Renal cortex interstitium (tissue), 11 donors: ENCODE data around the gene SRSF10. TPM values are rescaled to one million over a fixed set of nuclear protein-coding genes. Genes with fewer than 3 reads are reported as not detected.

ENCODE experiments used
- DNase-seq, 11 donors: peaks; one replicate each; pipeline ENCODE4 v3.0.0-alpha.2; 2013; ENCODE audit warnings: low read depth in 9 of 11, low spot score in 4 of 11; ENCODE audit errors: extremely low read depth in 1 of 11
- polyA plus RNA-seq, 3 donors: library from polyadenylated mRNA; unstranded; fragments of 120-200 nt; gene quantifications; one replicate each; pipeline ENCODE4 v1.2.1, GENCODE V29; 2013; ENCODE audit not compliant: insufficient read length in 3 of 3

SRSF10 gene
- polyA plus RNA-seq, 3 donors: 197 to 242 (median 223) TPM

DNA sequence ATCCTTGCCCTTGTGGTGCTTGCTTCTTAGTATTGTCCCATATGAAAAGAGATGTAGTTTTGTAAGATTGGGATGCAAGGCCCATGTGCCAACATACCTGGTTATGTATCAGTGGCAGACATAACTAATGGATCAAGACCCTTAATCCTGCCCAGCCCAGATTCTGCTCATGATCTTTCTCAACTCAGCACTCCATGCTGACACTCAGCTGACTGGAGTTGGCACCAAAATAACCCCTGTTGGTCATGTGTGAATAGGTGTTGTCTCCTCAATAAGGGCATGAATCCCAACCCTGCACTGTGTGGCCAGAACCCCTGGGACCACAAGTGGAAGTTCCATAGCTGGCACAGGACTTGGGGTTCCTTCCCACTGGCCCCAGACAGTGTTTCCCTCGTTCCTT, 53.0 kb downstream of the SRSF10 start:
- DNase-seq: no peak

DNA sequence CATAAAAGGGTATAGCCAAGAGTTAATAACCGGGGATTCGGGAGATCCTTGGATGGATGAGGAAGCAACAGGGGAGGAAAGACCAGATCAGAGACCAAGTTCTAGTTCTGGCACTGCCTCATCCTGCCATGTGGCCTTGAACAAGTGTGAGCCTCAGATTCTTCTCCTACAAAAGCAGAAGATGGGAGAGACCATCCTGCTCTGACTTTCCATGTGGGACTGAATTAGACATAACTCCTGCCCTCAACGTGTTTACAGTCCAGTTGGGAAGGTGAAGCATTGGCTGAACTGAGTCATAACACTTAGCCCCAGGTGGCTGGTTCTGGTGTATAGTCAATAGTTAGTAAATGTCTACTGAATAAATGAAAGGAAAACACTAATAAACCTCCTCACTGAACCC, 54.8 kb downstream of the SRSF10 start:
- no peak for DNase-seq

DNA sequence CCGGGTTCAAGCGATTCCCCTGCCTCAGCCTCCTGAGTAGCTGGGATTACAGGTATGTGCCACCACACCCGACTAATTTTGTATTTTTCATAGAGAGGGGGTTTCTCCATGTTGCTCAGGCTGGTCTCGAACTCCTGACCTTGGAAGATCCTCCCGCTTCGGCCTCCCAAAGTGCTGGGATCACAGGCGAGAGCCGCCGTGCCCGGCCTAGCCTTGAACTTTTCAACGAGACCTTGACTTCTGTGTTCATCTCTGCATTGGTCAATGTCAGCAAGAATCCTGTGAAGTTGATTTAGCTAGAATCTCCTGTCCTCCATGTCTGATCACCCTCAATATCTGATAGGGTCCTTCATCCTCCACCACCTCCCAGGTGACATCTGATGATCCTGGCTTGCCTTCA, 55.5 kb downstream of the SRSF10 start:
- no peak for DNase-seq

DNA sequence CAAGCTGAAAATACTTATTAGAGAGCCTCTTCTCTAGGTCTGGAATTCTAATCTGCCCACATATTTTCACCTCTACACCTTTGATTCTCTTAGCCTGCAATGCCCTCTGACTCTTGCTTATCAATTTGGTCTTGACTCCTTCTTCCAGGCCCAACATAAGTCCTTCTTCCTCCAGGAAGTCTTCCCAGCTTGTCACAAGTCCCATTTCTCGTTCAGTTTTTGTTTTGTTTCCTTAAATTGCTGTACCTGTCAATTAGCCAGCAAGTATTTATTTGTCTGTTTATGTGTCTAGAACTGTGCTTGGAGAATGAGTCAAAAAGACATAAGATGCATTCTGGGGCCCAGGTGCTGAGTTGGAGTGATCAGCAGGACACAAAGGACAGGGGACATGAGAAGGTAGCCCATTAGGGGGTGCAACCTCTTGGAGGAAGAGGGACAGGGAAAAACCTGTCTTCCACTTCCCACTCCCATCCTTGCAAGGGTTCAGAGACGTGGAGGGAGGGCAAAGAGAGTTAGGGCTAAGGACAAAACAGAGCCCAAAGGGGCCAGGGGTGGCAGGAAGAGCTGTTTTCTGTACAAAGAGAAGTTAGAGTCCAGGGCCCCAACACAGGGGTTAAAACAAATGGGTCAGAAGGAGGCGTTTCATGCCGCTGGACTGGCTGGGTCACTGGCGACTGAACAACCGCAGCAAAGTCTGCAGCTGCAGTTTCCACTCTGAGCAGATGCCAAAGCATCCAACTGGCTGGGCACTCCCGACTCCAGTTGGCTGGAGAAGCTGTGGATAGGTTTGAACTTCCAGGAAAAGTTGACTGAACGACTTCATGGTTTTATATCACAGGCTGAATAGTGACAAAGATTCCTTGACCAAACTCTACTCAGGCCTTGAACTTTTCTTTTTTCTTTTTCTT, 56.3 kb downstream of the SRSF10 start:
- no peak for DNase-seq

DNA sequence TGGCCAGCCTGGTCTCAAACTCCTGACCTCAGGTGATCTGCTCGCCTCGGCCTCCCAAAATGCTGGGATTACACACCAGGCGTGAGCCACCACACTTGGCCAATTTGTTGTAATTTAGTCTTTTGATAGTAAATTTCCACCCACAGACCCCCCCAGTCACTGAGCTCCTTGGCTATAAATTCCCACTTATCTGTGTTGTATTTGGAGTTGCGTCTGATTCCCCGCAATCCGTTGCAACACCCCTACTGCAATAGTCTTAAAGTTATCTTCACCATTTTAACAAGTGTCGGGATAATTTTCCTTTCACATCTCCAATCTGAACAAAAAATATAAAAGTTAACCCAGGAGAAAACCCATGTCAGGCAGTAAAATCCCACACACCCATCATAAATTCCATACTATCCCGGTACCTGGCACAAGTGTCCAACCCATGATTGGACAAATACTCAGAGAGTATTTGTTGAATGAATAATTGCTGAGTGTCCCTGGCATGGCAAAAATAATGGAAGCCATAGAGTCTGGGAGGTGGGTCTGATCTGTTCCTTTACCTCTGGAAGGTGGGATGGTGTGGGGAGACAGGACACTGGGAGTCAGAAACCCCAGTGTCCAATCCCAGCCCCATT, 57.7 kb downstream of the SRSF10 start:
- no peak for DNase-seq

DNA sequence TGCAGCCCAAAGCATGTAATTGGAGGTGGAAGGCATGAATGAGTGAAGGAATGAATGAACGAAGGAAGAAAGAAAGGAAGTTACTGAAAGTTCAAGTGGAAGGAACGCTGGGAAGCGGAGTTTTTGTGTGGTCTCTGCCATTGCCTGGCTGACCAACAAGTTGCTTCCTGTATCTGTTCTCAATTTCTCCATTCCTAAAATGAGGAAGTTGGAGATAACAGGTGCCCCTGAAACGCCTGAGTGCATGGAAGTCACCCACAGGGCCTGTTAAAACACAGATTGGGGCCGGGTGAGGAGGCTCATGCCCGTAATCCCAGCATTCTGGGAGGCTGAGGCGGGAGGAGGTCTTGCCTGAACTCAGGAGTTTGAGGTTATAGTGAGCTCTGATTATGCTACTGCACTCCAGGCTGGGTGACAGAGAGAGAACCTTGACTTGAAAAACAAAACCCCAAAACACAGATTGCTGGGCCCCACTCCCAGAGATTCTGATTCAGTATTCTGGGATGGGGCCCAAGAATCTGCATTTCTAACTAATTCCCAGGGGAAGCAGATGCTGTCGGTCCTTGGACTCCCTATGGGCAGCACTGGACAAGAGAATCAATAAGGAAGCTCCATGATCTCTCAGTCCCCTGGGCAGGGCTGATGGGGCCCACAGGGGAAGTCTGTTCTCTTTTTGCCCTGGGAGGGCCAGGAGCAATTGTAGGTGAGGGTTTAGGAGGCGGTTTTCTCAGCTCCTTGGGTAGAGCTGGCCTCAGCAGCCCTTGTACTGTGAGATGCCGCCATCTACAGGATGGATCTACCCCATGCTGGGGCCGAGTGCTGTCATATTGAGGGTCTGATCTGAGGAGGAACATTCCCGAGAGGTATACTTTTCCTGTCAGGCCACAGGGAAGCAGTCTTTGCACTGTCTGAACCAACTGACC, 63.7 kb downstream of the SRSF10 start:
- peak in 9 of 11 donors; percentile 46 to 63 (median 58) for DNase-seq

DNA sequence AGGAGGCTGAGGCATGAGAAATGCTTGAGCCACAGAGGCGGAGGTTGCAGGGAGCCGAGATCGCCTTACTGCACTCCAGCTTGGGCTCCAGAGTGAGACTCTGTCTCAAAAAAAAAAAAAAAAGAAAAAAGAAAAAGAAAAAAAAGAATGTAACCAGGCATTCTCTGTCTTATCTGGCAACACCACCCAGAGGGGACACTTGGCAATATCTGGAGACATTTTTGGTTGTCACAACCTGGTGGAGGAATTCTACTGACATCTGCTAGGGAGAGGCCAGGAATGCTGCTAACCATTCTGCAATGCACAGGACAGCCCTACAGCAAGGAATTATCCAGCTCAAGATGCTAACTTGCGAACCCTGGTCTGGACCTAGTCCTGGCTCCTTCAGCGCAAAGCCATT, 64.7 kb downstream of the SRSF10 start:
- no peak for DNase-seq

DNA sequence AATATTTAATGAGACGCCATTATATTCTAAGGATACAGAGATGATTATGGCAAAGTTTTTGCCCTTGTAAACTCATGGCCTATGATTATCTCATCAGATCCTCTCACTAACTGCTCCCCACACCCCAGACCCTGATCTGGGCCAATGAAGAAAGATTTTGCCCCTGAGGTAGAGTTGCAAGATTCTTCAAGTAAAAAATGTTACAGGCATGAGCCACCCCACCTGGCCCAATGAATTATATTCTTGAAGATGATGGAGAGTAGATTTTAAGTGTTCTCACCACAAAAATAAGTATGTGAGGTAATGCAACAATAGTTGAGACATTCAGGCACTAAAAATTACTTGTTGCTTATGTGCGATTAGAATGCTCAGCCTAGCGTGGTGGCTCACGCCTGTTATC, 65.2 kb downstream of the SRSF10 start:
- DNase-seq: no peak

Other genes starting within 250 kb of the SRSF10 start
- 10 to 100 TPM; 34.5 to 36.2 (median 35.9) TPM for gene ELOA, start 236.9 kb downstream of the SRSF10 start, polyA plus RNA-seq
- 10 to 100 TPM; 59.3 to 65.1 (median 59.9) TPM for gene PITHD1, start 201.9 kb downstream of the SRSF10 start, polyA plus RNA-seq
- 10 to 100 TPM; 51.5 to 78.0 (median 75.1) TPM for gene LYPLA2, start 189.2 kb downstream of the SRSF10 start, polyA plus RNA-seq
- gene GALE, start 179.6 kb downstream of the SRSF10 start, polyA plus RNA-seq: 10 to 100 TPM; 30.7 to 40.6 (median 39.5) TPM
- gene HMGCL, start 154.9 kb downstream of the SRSF10 start, polyA plus RNA-seq: 10 to 100 TPM; 69.2 to 72.6 (median 69.8) TPM
- gene FUCA1, start 112.0 kb downstream of the SRSF10 start, polyA plus RNA-seq: 10 to 100 TPM; 37.3 to 43.1 (median 37.4) TPM
- gene CNR2, start 67.0 kb downstream of the SRSF10 start, polyA plus RNA-seq: under 1 TPM; 0.08 to 0.10 (median 0.09) TPM
- gene PNRC2, start 20.5 kb downstream of the SRSF10 start, polyA plus RNA-seq: 100 to 1,000 TPM; 184 to 213 (median 212) TPM
- gene MYOM3, start 131.8 kb upstream of the SRSF10 start, polyA plus RNA-seq: 10 to 100 TPM; 18.5 to 32.8 (median 29.9) TPM
- gene IL22RA1, start 162.8 kb upstream of the SRSF10 start, polyA plus RNA-seq: 1 to 10 TPM; 3.5 to 5.1 (median 4.0) TPM
- 1 to 10 TPM; 5.3 to 6.8 (median 5.4) TPM for gene IFNLR1, start 207.0 kb upstream of the SRSF10 start, polyA plus RNA-seq